ENCODE results near the gene JOSD1.
"Not testable (repeated sequence)": the region's sequence is repeated elsewhere in the genome, so short reads cannot be mapped to it uniquely, and the experiment has no call there.

Gene JOSD1

DNA sequence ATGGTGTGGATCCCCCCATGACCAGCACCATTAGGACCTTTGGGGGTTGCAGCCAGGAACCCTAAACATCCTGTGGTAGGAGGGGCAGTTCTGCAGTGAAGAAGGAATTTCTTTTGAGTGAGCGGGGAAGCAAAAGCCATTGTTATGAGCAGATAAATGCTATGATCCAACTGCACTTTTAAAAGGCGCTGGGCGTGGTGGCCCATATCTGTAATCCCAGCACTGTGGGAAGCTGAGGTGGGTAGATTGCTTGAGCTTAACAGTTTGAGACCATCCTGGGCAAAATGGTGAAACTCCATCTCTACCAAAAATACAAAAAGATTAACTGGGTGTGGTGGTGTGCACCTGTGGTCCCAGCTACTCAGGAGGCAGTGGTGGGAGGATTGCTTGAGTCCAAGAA lies 24.9 kb downstream of the JOSD1 start:
- DNase-seq, result no peak

DNA sequence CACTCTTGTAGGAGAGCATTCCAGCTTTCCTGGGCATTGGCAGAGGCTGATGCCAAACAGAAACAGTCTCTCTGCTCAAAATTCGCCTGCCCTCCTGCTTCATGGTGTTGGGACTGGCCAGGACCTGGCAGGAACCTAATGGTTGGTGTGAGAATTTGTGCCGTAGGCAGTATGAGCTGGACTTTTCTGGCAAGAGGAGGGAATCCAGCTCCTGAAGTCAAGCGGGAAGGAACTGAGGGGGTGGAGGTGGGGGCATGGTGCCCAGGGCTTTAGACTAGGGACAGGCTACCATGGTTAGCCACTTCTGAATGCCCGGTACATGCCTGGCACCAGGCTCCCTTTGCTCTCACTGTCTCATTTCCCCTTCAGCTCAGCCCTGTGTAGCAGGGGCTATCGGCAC lies 25.9 kb downstream of the JOSD1 start:
- DNase-seq, result no peak

DNA sequence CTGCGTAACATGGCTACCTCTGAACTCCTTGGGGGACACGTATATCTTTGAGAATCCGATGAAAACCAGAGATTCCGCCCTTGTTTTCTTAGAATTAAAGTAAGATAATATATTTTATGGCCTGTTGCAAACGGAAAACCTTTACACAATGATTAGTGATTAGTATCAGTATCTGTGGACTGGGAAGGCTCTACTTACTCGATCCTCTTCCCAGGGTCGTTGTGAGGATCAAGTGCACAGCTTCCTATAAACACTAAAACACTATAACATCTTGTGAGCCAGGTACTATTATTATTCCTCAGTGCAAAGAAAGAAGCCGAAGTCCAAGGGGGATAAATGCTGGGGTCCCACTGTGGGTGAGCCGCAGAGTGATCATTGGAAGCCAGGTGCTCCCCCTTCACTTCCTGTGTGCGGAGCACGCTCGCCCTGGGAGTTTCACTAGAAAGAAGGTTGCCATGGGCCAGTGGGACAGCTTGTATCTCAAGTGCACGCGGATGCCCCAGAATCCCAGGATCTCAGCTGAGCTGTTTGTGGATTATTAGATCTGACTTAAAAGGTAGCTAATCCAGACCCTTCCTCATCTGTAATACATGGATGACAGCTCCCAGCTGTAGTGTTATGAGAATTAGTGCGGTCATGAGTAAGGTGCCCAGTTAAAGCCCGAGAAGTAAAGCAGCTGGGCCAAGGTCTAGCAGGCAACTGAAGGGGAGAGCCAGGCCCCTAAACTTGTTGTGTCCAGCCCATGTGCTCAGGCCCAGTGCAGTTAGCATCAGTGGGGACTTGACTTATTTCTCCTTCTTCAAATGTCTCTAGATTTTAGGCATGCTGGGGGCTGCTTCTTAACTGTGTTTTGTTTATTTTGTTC lies 43.5 kb downstream of the JOSD1 start:
- peak; percentile 27 for DNase-seq

DNA sequence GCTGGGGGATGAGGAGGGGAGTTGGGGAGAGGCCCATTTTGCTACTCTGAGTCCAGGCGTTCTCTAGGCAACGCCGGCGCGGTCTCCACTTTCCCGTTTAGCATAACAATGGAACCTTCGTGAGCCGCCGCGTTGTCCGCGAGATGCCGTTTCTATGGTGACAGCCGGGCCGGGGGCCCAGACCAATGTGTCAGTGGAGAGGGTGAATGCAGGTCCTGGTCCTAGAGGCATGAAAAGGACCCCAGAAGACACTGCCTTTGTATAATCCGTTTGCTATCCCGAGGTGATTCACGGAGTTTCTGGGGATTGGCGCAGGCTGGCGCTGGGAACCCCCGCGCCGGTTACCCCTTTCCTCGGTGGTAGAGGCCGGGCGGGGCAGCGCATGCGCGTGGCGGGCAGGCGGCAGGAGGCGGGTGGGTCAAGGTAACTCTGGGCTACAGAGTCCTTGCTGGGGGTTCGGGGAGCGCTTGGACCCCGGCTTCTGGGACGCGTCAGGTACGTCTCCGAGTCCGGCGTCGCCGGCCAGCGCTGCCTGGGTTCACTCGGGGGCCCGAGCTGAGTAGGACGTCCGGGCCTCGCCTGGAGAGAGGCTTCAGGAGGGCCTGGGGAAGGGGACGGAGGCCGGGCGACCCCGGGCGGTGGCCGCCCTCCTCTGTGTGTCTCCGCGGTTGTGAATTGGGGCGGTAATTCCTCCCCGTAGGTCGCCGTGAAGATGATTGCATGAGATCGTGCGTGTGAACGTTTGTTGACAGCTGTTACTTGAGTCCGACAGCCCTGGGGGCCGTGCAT lies 44.3 kb downstream of the JOSD1 start, which contains the start of the genes CBY1 and FAM227A:
TSS of gene CBY1 (plus strand) at position 383 of the 789 bp plus-strand sequence. CDS start 11,417 bp downstream, outside the sequence.
TSS of gene FAM227A (minus strand) at position 137 of the 789 bp plus-strand sequence. CDS start 6,224 bp downstream, outside the sequence.
- peak; percentile 82 for DNase-seq

DNA sequence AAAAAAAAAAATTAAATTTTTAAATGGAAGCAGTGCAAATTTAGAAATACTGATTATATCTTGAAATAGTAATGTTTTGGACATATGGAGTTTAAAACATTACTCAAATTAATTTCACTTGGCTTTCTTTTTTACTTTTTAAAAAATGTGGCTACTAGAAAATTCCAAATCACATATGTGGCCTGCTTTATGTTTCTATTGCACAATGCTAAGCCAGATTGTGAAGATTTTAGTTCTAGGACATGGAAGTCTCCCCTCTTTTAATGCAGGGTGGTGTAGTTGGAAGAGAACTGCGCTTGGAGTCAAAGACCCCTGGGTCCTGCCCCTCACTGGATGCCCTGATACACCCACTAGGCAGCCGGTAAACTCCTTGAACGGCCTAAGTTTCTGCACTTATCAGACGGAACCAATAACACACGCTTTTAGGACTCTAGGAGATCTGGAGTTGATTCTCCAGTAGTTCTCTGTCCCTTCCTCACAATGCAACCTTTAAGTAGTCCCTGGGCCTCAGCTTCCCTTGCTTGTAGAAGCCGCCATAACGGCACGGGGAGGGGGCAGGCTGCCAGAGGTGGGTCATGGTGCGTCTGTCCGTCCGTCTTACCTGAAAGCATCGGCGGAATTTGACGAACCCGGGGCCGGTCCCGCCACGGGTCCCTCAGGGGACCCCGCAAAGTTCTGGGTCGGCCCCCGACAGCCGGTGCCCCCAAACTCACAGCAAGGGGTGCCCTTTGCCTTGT lies 45.1 kb downstream of the JOSD1 start:
- DNase-seq, result no peak

DNA sequence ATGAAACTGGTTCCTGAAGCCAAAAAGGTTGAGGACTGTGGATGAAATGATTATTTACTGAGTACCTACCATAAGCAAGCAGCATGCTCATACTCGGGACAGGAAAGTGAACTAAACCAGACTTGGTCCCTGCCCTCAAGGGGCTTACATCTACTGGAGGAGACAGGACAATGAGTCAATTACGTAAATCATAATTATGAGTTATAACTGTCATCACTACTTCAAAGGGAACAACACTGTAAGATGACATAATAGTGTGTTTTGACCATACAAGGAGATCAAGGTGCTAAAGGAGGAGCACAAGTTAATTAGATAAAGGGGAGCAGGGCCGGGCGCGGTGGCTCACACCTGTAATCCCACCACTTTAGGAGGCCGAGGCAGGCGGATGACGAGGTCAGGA lies 47.0 kb downstream of the JOSD1 start:
- DNase-seq, result no peak

DNA sequence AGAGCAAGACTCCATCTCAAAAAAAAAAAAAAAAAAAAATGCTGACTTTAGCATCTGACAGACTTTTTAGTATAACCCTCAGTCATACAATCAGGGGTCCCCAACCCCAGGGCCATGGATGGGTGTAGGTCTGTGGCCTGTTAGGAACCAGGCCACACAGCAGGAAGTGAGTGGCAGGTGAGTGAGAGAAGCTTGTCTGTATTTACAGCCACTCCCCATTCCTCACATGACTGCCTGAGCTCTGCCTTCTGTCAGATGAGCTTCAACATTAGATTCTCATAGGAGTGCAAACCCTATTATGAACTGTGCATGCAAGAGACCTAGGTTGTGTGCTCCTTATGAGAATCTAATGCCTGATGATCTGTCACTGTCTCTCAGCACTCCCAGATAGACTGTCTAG lies 47.9 kb downstream of the JOSD1 start:
- no peak for DNase-seq

DNA sequence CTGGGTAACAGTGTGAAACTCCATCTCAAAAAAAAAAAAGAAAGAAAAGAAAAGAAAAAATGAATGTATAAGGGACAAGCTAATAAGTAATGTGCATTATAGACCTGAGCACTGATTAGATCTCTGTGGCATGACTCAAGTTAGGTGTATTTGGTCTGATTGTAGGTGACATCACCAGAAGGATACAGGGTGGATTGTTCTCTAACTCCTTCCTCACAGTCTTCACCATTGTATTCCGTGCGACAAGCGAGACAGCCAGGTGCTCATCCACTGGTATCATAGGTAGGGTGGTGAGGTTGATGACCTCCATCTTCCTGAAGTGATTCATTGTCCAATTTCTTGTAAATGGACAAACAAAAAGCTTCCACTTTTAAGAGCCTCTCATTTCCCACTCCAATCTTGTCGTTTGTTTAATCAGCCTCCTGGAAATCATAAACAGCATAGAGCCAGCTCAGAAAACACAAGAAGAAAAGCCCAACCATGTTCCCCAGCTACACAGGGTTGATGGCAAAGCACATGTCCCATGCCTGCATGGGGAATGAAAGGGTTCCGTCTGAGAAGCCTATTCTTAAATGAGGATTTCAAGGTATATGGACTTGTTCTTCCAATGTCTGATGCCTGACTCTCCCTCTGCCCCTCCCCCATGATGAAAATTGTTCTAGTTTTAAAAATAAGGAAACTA lies 50.8 kb downstream of the JOSD1 start:
- no peak for DNase-seq

DNA sequence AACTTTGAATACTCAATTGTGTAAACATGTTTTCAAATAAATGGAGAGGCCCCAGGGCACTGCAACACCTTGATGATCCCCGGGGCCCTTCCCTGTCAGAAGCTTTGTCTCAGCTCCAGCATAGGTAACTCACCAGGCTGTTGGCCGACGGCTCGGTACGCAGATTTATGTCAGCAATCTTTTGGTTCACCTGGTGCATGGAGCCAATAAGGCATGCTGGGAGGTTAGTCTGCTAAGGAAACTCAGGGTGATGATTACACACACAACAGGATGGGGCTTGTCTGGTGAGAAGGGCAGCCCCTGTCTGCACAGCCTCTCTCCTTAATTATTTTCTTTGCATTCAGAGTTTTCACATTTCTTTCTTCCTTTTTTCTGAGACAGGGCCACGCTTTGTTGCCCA lies 55.3 kb downstream of the JOSD1 start:
- DNase-seq, result no peak

DNA sequence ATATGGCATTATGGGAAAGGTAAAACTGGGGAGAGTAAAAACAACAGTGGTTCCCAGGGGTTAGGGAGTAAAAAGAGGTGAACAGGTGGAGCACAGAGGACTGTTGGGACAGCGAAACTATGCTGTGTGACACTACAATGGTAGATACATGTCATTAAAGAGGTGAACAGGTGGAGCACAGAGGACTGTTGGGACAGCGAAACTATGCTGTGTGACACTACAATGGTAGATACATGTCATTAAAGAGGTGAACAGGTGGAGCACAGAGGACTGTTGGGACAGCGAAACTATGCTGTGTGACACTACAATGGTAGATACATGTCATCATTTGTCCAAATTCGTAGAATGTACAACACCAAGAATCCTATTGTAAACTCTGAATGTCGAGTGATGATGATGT lies 56.5 kb downstream of the JOSD1 start:
- not testable (repeated sequence) for DNase-seq

DNA sequence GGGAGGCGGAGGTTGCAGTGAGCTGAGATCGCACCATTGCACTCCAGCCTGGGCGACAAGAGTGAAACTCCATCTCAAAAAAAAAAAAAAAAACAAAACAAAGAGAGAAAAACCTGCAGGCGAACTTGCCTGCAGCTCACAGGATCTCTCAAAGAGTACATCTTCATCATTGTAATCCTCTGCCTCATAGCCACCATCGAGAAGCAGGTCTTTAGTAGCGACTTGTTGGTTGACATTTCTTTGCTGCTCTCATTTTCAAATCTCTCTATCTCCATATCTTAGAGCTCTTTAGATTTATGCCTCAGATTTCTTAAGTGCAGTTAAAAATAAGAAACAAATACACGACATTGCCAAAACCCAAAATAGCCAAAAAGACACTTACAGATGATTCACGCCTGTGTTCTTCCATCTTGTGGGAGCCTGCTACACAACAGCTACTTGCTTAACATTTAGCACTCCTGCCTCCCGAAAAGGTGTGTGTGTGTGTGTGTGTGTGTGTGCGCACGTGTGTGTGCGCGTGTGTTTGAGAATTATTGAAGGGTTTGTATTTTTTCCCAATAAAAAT lies 59.2 kb downstream of the JOSD1 start:
- DNase-seq, result no peak

DNA sequence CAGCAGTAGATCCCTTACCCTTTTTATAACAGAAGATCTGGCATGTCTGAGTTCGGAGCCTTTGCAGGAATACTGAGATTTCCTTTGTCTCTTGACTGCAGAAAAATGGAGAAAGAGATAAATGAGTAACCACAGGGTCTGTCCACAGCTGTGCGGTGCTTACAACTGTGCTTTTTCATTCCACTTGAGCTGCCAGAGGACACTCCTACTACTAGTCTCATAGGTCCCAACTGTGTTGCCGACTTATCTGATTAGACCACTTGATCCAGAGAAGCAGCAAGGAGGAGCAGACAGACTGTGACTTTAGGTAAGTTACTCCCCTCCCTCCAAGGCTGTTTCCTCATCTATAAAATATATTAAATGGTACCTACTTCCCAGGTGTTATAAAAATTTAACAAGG lies 62.0 kb downstream of the JOSD1 start:
- no peak for DNase-seq

DNA sequence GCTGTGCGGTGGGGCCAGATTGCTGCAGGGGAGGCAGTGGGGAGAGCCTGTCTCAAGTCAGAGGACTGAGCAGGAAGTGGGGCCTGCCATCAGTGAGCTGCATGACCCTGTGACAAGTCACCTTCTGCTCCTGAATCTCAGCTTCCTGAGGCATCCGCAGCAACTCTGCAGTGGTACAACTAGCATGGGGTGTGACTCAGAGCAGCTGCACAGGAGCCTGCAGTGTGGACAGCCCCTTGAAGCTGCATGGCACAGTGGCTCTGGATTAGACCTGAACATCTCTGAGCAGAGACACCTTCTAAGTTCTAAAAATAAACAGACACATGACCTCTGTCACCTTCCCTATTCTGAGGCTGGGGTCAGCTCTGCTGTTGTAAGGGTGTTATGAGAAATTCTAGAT lies 62.5 kb downstream of the JOSD1 start:
- no peak for DNase-seq
